Neuronal stem cell (in vitro differentiated cells): ENCODE data around the gene SH3GL1.

Experiments used
- DNase-seq: peaks from one replicate; pipeline ENCODE4 v3.0.0-alpha.2; 2013; ENCODE audit warnings: low spot score
- H2AFZ ChIP-seq: one replicate; pipeline ENCODE4 v1.6.1; 2013; ENCODE audit warnings: mild to moderate bottlenecking, low read length, inconsistent platforms
- H2AK5ac ChIP-seq: 2 replicates; pipeline ENCODE4 v1.6.1; 2013; ENCODE audit warnings: low read depth, mild to moderate bottlenecking, inconsistent platforms, low read length, moderate library complexity, mixed read lengths
- H2BK120ac ChIP-seq: 2 replicates; pipeline ENCODE4 v1.6.1; 2013; ENCODE audit warnings: low read depth, mild to moderate bottlenecking, inconsistent platforms, low read length, moderate library complexity, mixed read lengths
- H2BK12ac ChIP-seq: one replicate; pipeline ENCODE4 v1.6.1; 2013; ENCODE audit warnings: low read length, inconsistent platforms
- H2BK15ac ChIP-seq: 2 replicates; pipeline ENCODE4 v1.6.1; 2013; ENCODE audit warnings: mild to moderate bottlenecking, low read length, inconsistent platforms, mixed read lengths
- H2BK5ac ChIP-seq: one replicate; pipeline ENCODE4 v1.6.1; 2013; ENCODE audit warnings: inconsistent platforms, mild to moderate bottlenecking, low read length, moderate library complexity
- H3K14ac ChIP-seq: one replicate; pipeline ENCODE4 v1.6.1; 2013; ENCODE audit warnings: low read length, inconsistent platforms
- H3K18ac ChIP-seq: 2 replicates; pipeline ENCODE4 v1.6.1; 2013; ENCODE audit warnings: low read length, inconsistent platforms
- H3K23ac ChIP-seq: 2 replicates; pipeline ENCODE4 v1.6.1; 2013; ENCODE audit warnings: low read depth, mild to moderate bottlenecking, mixed read lengths, low read length, inconsistent platforms; ENCODE audit not compliant: poor library complexity
- H3K27ac ChIP-seq: replicated peaks from 3 replicates; pipeline ENCODE4 v1.5.1; 2013; ENCODE audit warnings: low read length, inconsistent platforms
- H3K27me3 ChIP-seq, 3 experiments: 2 replicates each; pipeline ENCODE4 v1.6.1; 2013; ENCODE audit warnings: low read length in 3 of 3, mild to moderate bottlenecking in 2 of 3, inconsistent platforms in 1 of 3, low read depth in 1 of 3, mixed read lengths in 1 of 3, moderate library complexity in 1 of 3; ENCODE audit not compliant: control insufficient read depth in 3 of 3, insufficient read depth in 3 of 3
- H3K36me3 ChIP-seq, 2 donors: replicated peaks in 1 of 2; 2 replicates each; pipeline ENCODE4 v1.6.1; 2013; ENCODE audit warnings: low read length in 2 of 2; ENCODE audit not compliant: control insufficient read depth in 2 of 2, insufficient read depth in 2 of 2
- H3K4ac ChIP-seq: 2 replicates; pipeline ENCODE4 v1.6.1; 2013; ENCODE audit warnings: inconsistent platforms, mild to moderate bottlenecking, low read length, moderate library complexity
- H3K4me1 ChIP-seq, 2 donors: 1 replicate in 1 of 2; 2 replicates in 1 of 2; pipeline ENCODE4 v1.6.1; 2013; ENCODE audit warnings: low read length in 2 of 2, low read depth in 1 of 2; ENCODE audit not compliant: control insufficient read depth in 2 of 2, insufficient read depth in 1 of 2
- H3K4me2 ChIP-seq: one replicate; pipeline ENCODE4 v1.6.1; 2013; ENCODE audit warnings: mild to moderate bottlenecking, low read length, inconsistent platforms; ENCODE audit not compliant: insufficient read depth, poor library complexity, severe bottlenecking
- H3K4me3 ChIP-seq, 2 donors: 2 replicates each; pipeline ENCODE4 v1.5.1; 2013; ENCODE audit warnings: low read length in 2 of 2, mild to moderate bottlenecking in 2 of 2, inconsistent platforms in 1 of 2, moderate library complexity in 1 of 2
- H3K79me1 ChIP-seq: one replicate; pipeline ENCODE4 v1.6.1; 2013; ENCODE audit warnings: low read depth, mild to moderate bottlenecking, inconsistent platforms, low read length, moderate library complexity
- H3K9ac ChIP-seq: one replicate; pipeline ENCODE4 v1.6.1; 2013; ENCODE audit warnings: mild to moderate bottlenecking, low read depth, low read length, inconsistent platforms; ENCODE audit not compliant: poor library complexity
- H3K9me3 ChIP-seq, 2 donors: replicated peaks in 1 of 2; 2 replicates each; pipeline versions ENCODE3 to v1.6.1; 2013; ENCODE audit warnings: low read length in 2 of 2, mild to moderate bottlenecking in 2 of 2, inconsistent platforms in 1 of 2, low read depth in 1 of 2, mixed read lengths in 1 of 2, moderate library complexity in 1 of 2; ENCODE audit not compliant: control insufficient read depth in 2 of 2, insufficient read depth in 1 of 2
- H4K8ac ChIP-seq: one replicate; pipeline ENCODE4 v1.6.1; 2013; ENCODE audit warnings: low read depth, mild to moderate bottlenecking, inconsistent platforms, low read length, moderate library complexity
- H4K91ac ChIP-seq: one replicate; pipeline ENCODE4 v1.6.1; 2013; ENCODE audit warnings: low read length, low read depth, mild to moderate bottlenecking, inconsistent platforms; ENCODE audit not compliant: poor library complexity
- WGBS, 2 donors: extraction: QIAGEN DNeasy Blood & Tissue Kit; methylation state at CpG; one replicate each; pipeline ENCODE4 v1.1.7; 2013; ENCODE audit warnings: missing lambda C conversion rate in 2 of 2, mixed read lengths in 1 of 2; ENCODE audit not compliant: insufficient read length in 2 of 2, insufficient replicate concordance in 1 of 2; ENCODE audit errors: extremely low coverage in 2 of 2; 5-methylcytosine and 5-hydroxymethylcytosine counted together

Gene SH3GL1

DNA sequence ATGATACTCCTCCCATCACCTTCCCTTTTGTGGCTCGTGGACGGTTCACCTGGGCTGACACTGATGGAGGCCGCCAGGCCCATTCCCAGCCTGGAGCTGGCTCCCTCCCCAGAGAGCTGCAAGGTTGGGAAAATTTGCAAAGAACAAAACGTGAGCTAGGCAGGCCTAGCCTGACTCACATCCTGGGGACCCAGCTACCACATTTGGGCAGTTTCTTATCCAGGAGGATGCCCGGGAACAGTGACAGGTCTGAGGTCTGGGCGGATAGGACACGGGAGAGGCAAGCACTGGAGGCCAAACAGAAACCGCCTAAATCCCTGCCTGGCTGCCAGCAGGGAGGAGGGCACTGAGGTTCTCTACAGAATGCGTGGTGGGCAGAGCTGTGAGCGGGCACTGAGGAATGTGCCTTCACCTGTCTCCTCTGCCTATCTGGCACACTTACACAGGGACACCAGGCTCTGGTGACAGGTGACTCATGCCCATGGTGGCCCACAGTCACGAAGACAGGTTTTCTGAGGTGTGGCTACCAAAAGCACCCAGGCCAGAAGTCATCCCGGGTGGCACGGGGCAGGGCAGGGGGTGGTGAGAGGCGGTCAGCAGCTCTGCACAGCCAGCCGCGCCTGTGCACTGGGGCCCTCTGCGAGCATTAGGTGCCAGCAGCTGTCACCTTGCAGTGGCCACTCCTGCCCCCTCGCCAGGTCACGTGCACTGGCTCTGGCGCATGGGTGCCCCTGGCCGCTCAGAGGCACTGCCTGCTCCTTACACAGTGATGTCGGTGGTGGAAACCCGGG is 23.2 kb downstream of the SH3GL1 start:
- H3K4me2 ChIP-seq, result no peak overlapping the region
- no peak overlapping the region for H3K4ac ChIP-seq
- H3K79me1 ChIP-seq, result peaks cover 22% of the 10 kb centered on the region
- DNase-seq, result no peak
- peaks cover 2 to 7% of the 10 kb centered on the region in 2 donors for H3K36me3 ChIP-seq
- no CpG with 5 or more reads among the region's 23 CpGs for WGBS, 2 donors
- no peak overlapping the region for H2AK5ac ChIP-seq
- no peak overlapping the region for H2BK5ac ChIP-seq
- peak overlapping the region; percentile 70 for H3K9ac ChIP-seq
- no peak overlapping the region for H3K14ac ChIP-seq
- no peak overlapping the region for H4K91ac ChIP-seq
- H3K18ac ChIP-seq, result peak overlapping the region; percentile 35
- H2BK12ac ChIP-seq, result no peak overlapping the region
- no peak overlapping the region for H3K23ac ChIP-seq
- peaks cover 20 to 23% of the 10 kb centered on the region in 2 donors for H3K4me1 ChIP-seq
- H2BK120ac ChIP-seq, result no peak overlapping the region
- no peak overlapping the region for H3K4me3 ChIP-seq
- H3K27ac ChIP-seq, result no peak overlapping the region
- H2BK15ac ChIP-seq, result no peak overlapping the region
- H2AFZ ChIP-seq, result no peak overlapping the region
- H4K8ac ChIP-seq, result no peak overlapping the region
- no peaks in the 10 kb centered on the region for H3K9me3 ChIP-seq
- no peaks in the 10 kb centered on the region for H3K27me3 ChIP-seq

DNA sequence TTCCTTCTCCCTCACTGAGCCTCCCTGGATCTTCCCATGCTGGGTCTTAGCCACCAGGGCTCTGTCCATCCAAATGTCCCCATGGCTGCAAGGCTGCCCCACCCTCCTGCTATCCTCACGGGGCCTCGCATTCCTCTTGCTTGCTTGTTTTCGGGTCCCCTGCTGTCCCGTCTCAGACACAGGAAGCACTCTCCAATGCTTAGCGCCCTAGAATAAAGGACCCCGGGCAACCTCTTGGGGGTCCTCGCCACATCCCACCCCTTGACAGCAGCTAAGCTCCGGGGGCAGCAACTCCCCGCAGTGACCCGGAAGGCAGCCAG is 23.7 kb downstream of the SH3GL1 start:
- peaks cover 21 to 23% of the 10 kb centered on the region in 2 donors for H3K4me1 ChIP-seq
- no peak overlapping the region for H4K8ac ChIP-seq
- H2BK15ac ChIP-seq, result no peak overlapping the region
- H3K36me3 ChIP-seq, result peaks cover 2 to 7% of the 10 kb centered on the region in 2 donors
- no peak overlapping the region for H2BK5ac ChIP-seq
- no peak for DNase-seq
- H3K4ac ChIP-seq, result no peak overlapping the region
- no peak overlapping the region for H3K9ac ChIP-seq
- no peak overlapping the region for H2BK12ac ChIP-seq
- no peak overlapping the region for H3K14ac ChIP-seq
- no peak overlapping the region for H4K91ac ChIP-seq
- no peak overlapping the region for H2AFZ ChIP-seq
- no peak overlapping the region for H3K4me3 ChIP-seq
- H3K27ac ChIP-seq, result no peak overlapping the region
- peaks cover 25% of the 10 kb centered on the region for H3K79me1 ChIP-seq
- H2AK5ac ChIP-seq, result no peak overlapping the region
- WGBS, 2 donors, result no CpG with 5 or more reads among the region's 10 CpGs
- H3K4me2 ChIP-seq, result no peak overlapping the region
- H3K27me3 ChIP-seq, result no peaks in the 10 kb centered on the region
- H3K23ac ChIP-seq, result no peak overlapping the region
- peak overlapping the region; percentile 35 for H3K18ac ChIP-seq
- no peak overlapping the region for H2BK120ac ChIP-seq
- no peaks in the 10 kb centered on the region for H3K9me3 ChIP-seq

DNA sequence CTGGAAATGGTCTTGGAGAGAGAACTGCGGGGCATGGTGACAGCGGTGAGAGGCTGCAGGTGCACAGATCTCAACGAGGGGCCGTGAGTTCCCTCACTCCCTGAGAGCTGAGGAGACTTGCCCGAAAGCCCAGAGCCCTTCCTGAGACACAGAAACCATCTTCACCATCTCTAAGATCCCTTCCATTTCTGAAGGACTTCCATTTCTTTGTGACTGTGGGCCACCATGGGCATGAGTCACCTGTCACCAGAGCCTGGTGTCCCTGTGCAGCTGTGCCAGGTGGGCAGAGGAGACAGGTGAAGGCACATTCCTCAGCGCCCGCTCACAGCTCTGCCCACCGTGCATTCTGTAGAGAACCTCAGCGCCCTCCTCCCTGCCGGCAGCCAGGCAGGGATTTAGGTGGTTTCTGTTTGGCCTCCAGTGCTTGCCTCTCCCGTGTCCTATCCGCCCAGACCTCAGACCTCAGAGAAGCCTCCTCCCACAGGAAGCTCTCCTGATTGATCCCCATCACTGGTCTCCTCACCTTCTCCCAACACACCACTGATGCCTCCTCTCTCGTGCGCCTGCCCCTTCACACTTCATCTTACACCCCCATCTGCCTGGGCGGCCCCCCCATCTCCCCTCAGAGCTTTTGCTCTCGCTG is 24.2 kb downstream of the SH3GL1 start:
- H3K27ac ChIP-seq, result no peak overlapping the region
- H3K4me2 ChIP-seq, result no peak overlapping the region
- no peak overlapping the region for H4K8ac ChIP-seq
- H4K91ac ChIP-seq, result no peak overlapping the region
- peaks cover 2 to 7% of the 10 kb centered on the region in 2 donors for H3K36me3 ChIP-seq
- no peak for DNase-seq
- no CpG with 5 or more reads among the region's 16 CpGs for WGBS, 2 donors
- no peak overlapping the region for H2BK120ac ChIP-seq
- no peaks in the 10 kb centered on the region for H3K27me3 ChIP-seq
- H2BK12ac ChIP-seq, result no peak overlapping the region
- H3K18ac ChIP-seq, result no peak overlapping the region
- H3K4me1 ChIP-seq, result peaks cover 22 to 23% of the 10 kb centered on the region in 2 donors
- no peak overlapping the region for H3K9ac ChIP-seq
- H2AK5ac ChIP-seq, result no peak overlapping the region
- H3K9me3 ChIP-seq, result no peaks in the 10 kb centered on the region
- H3K4me3 ChIP-seq, result no peak overlapping the region
- H3K4ac ChIP-seq, result no peak overlapping the region
- H3K14ac ChIP-seq, result no peak overlapping the region
- peaks cover 25% of the 10 kb centered on the region for H3K79me1 ChIP-seq
- no peak overlapping the region for H2BK15ac ChIP-seq
- H2BK5ac ChIP-seq, result no peak overlapping the region
- no peak overlapping the region for H3K23ac ChIP-seq
- H2AFZ ChIP-seq, result no peak overlapping the region

DNA sequence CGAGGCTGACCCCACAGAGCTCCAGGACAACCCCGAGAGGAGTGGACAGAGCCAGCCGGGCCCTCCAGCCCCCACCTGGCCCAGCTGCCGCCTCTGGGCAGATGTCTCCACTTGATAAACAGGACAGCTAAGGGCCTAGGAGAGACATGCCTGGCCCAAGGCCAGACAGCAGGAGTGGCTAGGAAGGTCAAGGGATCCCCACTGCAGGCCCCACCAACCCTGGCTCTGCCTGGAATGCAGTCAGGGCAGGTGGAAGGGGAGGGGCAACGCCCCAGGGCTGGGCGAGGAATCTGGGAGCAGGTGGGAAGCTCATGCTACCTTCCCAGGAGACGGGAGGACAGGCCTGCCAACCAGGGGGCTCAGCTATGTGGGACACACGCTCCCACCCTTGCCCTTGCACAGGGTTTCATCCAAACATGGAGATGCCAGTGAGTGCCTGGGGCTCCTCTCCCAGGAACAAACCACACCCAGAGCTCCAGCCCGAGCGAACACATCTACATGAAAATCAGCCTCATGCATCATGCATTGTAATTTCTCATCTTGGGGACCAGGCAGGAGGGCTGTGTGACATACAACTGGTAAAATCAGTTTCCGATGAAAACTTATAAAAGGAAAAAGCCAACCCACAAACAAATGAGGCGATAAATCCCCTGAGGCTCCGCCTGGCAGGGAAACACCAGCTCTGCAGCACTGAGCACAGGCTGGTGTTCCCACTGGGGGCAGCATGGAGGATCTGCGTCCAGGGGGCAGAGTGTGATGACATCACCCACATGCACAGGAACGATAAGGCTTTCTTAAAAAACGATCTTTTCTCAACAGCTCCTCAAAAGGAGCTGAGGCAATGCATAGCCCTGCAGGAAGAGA is 25.0 kb downstream of the SH3GL1 start:
- H2BK15ac ChIP-seq, result peak overlapping the region; percentile 67
- H4K8ac ChIP-seq, result no peak overlapping the region
- no peak overlapping the region for H3K27ac ChIP-seq
- no peaks in the 10 kb centered on the region for H3K27me3 ChIP-seq
- H3K9ac ChIP-seq, result peak overlapping the region; percentile 67
- H4K91ac ChIP-seq, result no peak overlapping the region
- no peak overlapping the region for H2BK5ac ChIP-seq
- H2BK120ac ChIP-seq, result no peak overlapping the region
- H3K4me3 ChIP-seq, result no peak overlapping the region
- H2BK12ac ChIP-seq, result no peak overlapping the region
- peaks cover 25% of the 10 kb centered on the region for H3K79me1 ChIP-seq
- H3K18ac ChIP-seq, result peak overlapping the region; percentile 55
- H3K14ac ChIP-seq, result peak overlapping the region; percentile 49
- H3K36me3 ChIP-seq, result peaks cover 2 to 5% of the 10 kb centered on the region in 2 donors
- H3K9me3 ChIP-seq, result no peaks in the 10 kb centered on the region
- DNase-seq, result no peak
- H3K4me1 ChIP-seq, result peaks cover 22 to 23% of the 10 kb centered on the region in 2 donors
- no peak overlapping the region for H3K4me2 ChIP-seq
- H2AK5ac ChIP-seq, result peak overlapping the region; percentile 15
- no CpG with 5 or more reads among the region's 16 CpGs for WGBS, 2 donors
- H2AFZ ChIP-seq, result no peak overlapping the region
- peak overlapping the region; percentile 52 for H3K23ac ChIP-seq
- no peak overlapping the region for H3K4ac ChIP-seq
